Liver (tissue), 9 donors: ENCODE results near the gene TNS3. TPM values are rescaled to one million over a fixed set of nuclear protein-coding genes. Genes with fewer than 3 reads are reported as not detected.

Experiments
- DNase-seq: peaks from one replicate; pipeline ENCODE4 v3.0.0-alpha.2; 2017; ENCODE audit warnings: low spot score
- H3K27ac ChIP-seq, 2 donors: one replicate each; pipeline ENCODE4 v1.7.0; 2013; ENCODE audit warnings: inconsistent platforms in 2 of 2, low read length in 2 of 2, control low read depth in 1 of 2, low read depth in 1 of 2, mild to moderate bottlenecking in 1 of 2
- H3K27me3 ChIP-seq, 4 donors: one replicate each; pipeline versions ENCODE4 v1.6.1 to v1.7.0; 2013; ENCODE audit warnings: low read length in 3 of 4, inconsistent platforms in 1 of 4, mild to moderate bottlenecking in 1 of 4, moderate library complexity in 1 of 4; ENCODE audit not compliant: control insufficient read depth in 4 of 4, insufficient read depth in 4 of 4
- H3K36me3 ChIP-seq, 4 donors: one replicate each; pipeline versions ENCODE4 v1.6.1 to v1.7.0; 2013; ENCODE audit warnings: low read length in 3 of 4, mild to moderate bottlenecking in 3 of 4, low read depth in 1 of 4, moderate library complexity in 1 of 4; ENCODE audit not compliant: control insufficient read depth in 4 of 4, insufficient read depth in 3 of 4
- H3K4me1 ChIP-seq, 4 donors: one replicate each; pipeline versions ENCODE4 v1.6.1 to v1.7.0; 2013; ENCODE audit warnings: low read length in 3 of 4, mild to moderate bottlenecking in 3 of 4, moderate library complexity in 1 of 4; ENCODE audit not compliant: control insufficient read depth in 4 of 4, insufficient read depth in 4 of 4
- H3K4me3 ChIP-seq, 3 donors: one replicate each; pipeline versions ENCODE4 v1.6.1 to v1.7.0; 2013; ENCODE audit warnings: low read length in 3 of 3, control low read depth in 1 of 3, low read depth in 1 of 3, mild to moderate bottlenecking in 1 of 3
- H3K9ac ChIP-seq, 2 donors: one replicate each; pipeline ENCODE4 v1.7.0; 2013; ENCODE audit warnings: low read length in 2 of 2, mild to moderate bottlenecking in 2 of 2, moderate library complexity in 2 of 2, control low read depth in 1 of 2, low read depth in 1 of 2
- H3K9me3 ChIP-seq, 4 donors: one replicate each; pipeline versions ENCODE4 v1.6.1 to v1.7.0; 2013; ENCODE audit warnings: low read length in 3 of 4; ENCODE audit not compliant: control insufficient read depth in 4 of 4
- EGR1 ChIP-seq, 2 donors: IDR thresholded peaks; 2 replicates each; pipeline ENCODE4 v1.6.1; 2016 to 2018; ENCODE audit warnings: antibody characterized with exemption in 2 of 2, low read depth in 2 of 2
- FOXA1 ChIP-seq: IDR thresholded peaks from 2 replicates; pipeline ENCODE4 v1.6.1; 2016; ENCODE audit warnings: antibody characterized with exemption
- JUND ChIP-seq, 2 donors: IDR thresholded peaks; 2 replicates each; pipeline ENCODE4 v1.6.1; 2016; ENCODE audit warnings: antibody characterized with exemption in 2 of 2
- NR2F2 ChIP-seq: IDR thresholded peaks from 2 replicates; pipeline ENCODE4 v1.6.1; 2016; ENCODE audit warnings: antibody characterized with exemption
- RAD21 ChIP-seq, 2 donors: IDR thresholded peaks; 2 replicates each; pipeline ENCODE4 v1.6.1; 2016; ENCODE audit warnings: antibody characterized with exemption in 2 of 2, mild to moderate bottlenecking in 2 of 2
- REST ChIP-seq: IDR thresholded peaks from 2 replicates; pipeline ENCODE4 v1.6.1; 2016; ENCODE audit warnings: antibody characterized with exemption, mild to moderate bottlenecking
- RXRA ChIP-seq, 2 donors: IDR thresholded peaks; 2 replicates each; pipeline ENCODE4 v1.6.1; 2017 to 2018; ENCODE audit warnings: antibody characterized with exemption in 2 of 2, mild to moderate bottlenecking in 1 of 2
- SP1 ChIP-seq: IDR thresholded peaks from 2 replicates; pipeline ENCODE4 v1.6.1; 2018; ENCODE audit warnings: antibody characterized with exemption, mild to moderate bottlenecking
- WGBS: extraction: QIAGEN DNeasy Blood & Tissue Kit; methylation state at CpG from one replicate; pipeline ENCODE4 v1.1.7; 2013; 5-methylcytosine and 5-hydroxymethylcytosine counted together
- polyA plus RNA-seq, 2 donors: library from polyadenylated mRNA; stranded (reverse) in 1 of 2; unstranded in 1 of 2; fragments of 200-250 nt in 1 of 2; fragments of >200 nt in 1 of 2; fragmentation: Nextera tagmentation in 1 of 2; extraction: Ambion mirVana in 1 of 2; gene quantifications; one replicate each; pipeline versions ENCODE4 v1.2.1 to v1.2.3, GENCODE V29; 2013 to 2015
- total RNA-seq, 2 donors: library from RNA; depleted of rRNA; stranded (reverse); fragments of >200 nt; gene quantifications; one replicate each; pipeline ENCODE4 v1.2.3, GENCODE V29; 2014
- TF ChIP-seq, protein P1 (sequence below): IDR thresholded peaks from 2 replicates; pipeline ENCODE4 v1.6.1; 2016; ENCODE audit warnings: antibody characterized with exemption
- TF ChIP-seq, protein P2 (sequence below): fragments of 150-350 bp; IDR thresholded peaks from 2 replicates; pipeline ENCODE4 v1.5.1; 2017; ENCODE audit warnings: improper control_type of control experiment, low read depth, low read length; ENCODE audit not compliant: missing input control
- donor health status: healthy.
- donor health status: healthy.
- donor health status: healthy.
- donor health status: healthy.
- donor health status: healthy.

The TNS3 gene
- total and polyA plus RNA-seq, 4 donors: 16.8 to 100 (median 29.5) TPM

GRCh38 chr7:47317487-47317886 is 264.4 kb downstream of the TNS3 start:
- no peak for TF ChIP-seq JUND (IDR thresholded peaks at IDR 0.05)
- TF ChIP-seq, protein P1, sequence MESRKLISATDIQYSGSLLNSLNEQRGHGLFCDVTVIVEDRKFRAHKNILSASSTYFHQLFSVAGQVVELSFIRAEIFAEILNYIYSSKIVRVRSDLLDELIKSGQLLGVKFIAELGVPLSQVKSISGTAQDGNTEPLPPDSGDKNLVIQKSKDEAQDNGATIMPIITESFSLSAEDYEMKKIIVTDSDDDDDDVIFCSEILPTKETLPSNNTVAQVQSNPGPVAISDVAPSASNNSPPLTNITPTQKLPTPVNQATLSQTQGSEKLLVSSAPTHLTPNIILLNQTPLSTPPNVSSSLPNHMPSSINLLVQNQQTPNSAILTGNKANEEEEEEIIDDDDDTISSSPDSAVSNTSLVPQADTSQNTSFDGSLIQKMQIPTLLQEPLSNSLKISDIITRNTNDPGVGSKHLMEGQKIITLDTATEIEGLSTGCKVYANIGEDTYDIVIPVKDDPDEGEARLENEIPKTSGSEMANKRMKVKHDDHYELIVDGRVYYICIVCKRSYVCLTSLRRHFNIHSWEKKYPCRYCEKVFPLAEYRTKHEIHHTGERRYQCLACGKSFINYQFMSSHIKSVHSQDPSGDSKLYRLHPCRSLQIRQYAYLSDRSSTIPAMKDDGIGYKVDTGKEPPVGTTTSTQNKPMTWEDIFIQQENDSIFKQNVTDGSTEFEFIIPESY: no peak
- no peak for TF ChIP-seq EGR1 (IDR thresholded peaks at IDR 0.05; ENCODE audit: low read depth in 2 of 2)
- TF ChIP-seq, protein P2, sequence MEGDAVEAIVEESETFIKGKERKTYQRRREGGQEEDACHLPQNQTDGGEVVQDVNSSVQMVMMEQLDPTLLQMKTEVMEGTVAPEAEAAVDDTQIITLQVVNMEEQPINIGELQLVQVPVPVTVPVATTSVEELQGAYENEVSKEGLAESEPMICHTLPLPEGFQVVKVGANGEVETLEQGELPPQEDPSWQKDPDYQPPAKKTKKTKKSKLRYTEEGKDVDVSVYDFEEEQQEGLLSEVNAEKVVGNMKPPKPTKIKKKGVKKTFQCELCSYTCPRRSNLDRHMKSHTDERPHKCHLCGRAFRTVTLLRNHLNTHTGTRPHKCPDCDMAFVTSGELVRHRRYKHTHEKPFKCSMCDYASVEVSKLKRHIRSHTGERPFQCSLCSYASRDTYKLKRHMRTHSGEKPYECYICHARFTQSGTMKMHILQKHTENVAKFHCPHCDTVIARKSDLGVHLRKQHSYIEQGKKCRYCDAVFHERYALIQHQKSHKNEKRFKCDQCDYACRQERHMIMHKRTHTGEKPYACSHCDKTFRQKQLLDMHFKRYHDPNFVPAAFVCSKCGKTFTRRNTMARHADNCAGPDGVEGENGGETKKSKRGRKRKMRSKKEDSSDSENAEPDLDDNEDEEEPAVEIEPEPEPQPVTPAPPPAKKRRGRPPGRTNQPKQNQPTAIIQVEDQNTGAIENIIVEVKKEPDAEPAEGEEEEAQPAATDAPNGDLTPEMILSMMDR: no peak
- no peak for TF ChIP-seq FOXA1
- Histone ChIP-seq H3K27ac (peak overlapping the region in 1 of 2 donors; percentile 17), H3K4me3 (no peak overlapping the region), H3K9me3 (no peaks in the 10 kb centered on the region), H3K36me3 (peaks cover 4 to 55% (median 41%) of the 10 kb centered on the region in 4 donors), H3K9ac (no peak overlapping the region), H3K4me1 (no peaks in the 10 kb centered on the region), H3K27me3 (no peaks in the 10 kb centered on the region)
- WGBS: 76% methylated on average over 2 of the region's 2 CpGs
- peak; percentile 20 for DNase-seq

DNA sequence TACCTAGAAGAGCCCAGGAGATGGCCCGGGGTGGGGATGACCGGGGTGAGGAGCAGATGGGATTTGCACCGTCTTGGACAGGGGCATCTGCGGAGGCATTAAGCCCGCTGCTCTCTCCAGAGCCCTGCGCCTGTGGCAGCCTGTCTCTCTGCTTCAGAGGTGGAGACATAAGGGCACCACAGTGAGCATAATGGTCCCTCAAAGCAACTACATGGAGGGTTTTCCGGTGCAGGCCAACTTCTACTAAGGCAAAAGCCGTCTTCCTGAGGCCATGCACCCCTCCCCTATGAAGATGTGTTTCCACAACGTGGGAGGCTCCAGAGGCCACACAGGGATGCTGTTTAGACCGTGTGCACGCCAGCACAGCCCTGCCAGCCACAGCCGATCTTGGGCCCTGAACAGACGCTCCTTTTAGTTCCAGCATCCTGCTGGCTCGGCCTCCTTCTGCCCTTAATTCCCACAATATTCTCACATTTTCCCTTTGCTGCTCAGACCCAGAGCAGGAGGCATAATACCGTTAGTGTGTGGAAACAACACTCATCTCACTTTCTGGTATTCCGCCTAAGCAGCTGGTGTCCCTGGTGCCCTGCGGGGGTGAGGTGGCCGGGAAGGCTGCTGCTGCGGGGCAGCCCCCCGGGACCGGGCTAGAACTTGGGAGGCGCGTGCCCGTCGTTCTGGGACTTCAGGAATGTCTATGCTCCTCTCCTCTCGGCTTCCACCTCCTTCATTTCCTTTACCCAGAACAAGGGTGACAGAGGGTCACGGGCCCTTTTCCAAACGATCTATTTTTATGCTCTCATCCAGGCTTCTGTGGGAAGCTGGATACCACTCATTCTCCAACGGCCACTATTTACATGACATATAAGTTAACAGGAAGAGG is 266.9 kb downstream of the TNS3 start:
- peak in 1 of 2 donors; percentile 8 for TF ChIP-seq RAD21 (IDR thresholded peaks at IDR 0.05)
- TF ChIP-seq, protein P1: no peak
- peak in 1 of 2 donors; percentile 16 for TF ChIP-seq RXRA (IDR thresholded peaks at IDR 0.05)
- TF ChIP-seq REST: no peak
- TF ChIP-seq NR2F2: peak; percentile 86
- peak; percentile 30 for TF ChIP-seq SP1
- Histone ChIP-seq H3K27ac (peak overlapping the region; percentile 54 to 58), H3K9ac (no peak overlapping the region), H3K36me3 (peaks cover 3 to 44% (median 32%) of the 10 kb centered on the region in 4 donors), H3K4me1 (no peaks in the 10 kb centered on the region), H3K4me3 (no peak overlapping the region), H3K27me3 (no peaks in the 10 kb centered on the region), H3K9me3 (no peaks in the 10 kb centered on the region)
- 73% methylated on average over 29 of the region's 29 CpGs for WGBS
- peak; percentile 30 for DNase-seq
